Endothelial cell (in vitro differentiated cells): ENCODE measurements around the gene GABBR2. TPM values are rescaled to one million over a fixed set of nuclear protein-coding genes. Genes with fewer than 3 reads are reported as not detected.

Experiments
- DNase-seq: peaks from one replicate; pipeline ENCODE4 v3.0.0; 2021; ENCODE audit warnings: low spot score
- H3K27ac Mint-ChIP-seq: one replicate; pipeline ENCODE4 v1.8.0; 2021; ENCODE audit warnings: mixed read lengths, inconsistent platforms; ENCODE audit not compliant: unreplicated experiment
- H3K27me3 Mint-ChIP-seq: one replicate; pipeline ENCODE4 v1.8.0; 2021; ENCODE audit warnings: mild to moderate bottlenecking, moderate library complexity, mixed read lengths, inconsistent platforms; ENCODE audit not compliant: unreplicated experiment
- H3K36me3 Mint-ChIP-seq: one replicate; pipeline ENCODE4 v1.8.0; 2021; ENCODE audit warnings: mild to moderate bottlenecking, low read depth, mixed read lengths, inconsistent platforms; ENCODE audit not compliant: unreplicated experiment
- H3K4me1 Mint-ChIP-seq: one replicate; pipeline ENCODE4 v1.8.0; 2021; ENCODE audit warnings: mild to moderate bottlenecking, mixed read lengths, inconsistent platforms; ENCODE audit not compliant: unreplicated experiment
- H3K4me3 Mint-ChIP-seq: one replicate; pipeline ENCODE4 v1.8.0; 2021; ENCODE audit warnings: mild to moderate bottlenecking, mixed read lengths, inconsistent platforms; ENCODE audit not compliant: unreplicated experiment
- H3K9me3 Mint-ChIP-seq: one replicate; pipeline ENCODE4 v1.8.0; 2021; ENCODE audit warnings: mixed read lengths, inconsistent platforms; ENCODE audit not compliant: unreplicated experiment
- total RNA-seq: library from RNA; stranded (reverse); fragmentation: NEBNext Ultra II Directional; extraction: Animal tissue kit (Norgen Biotek cat#: 25700); gene quantifications from one replicate; pipeline ENCODE4 v1.2.1, GENCODE V29; 2021; ENCODE audit not compliant: unreplicated experiment
- TF ChIP-seq, protein P1 (sequence below): fragments of 200-600 bp; sonication (generic); IDR thresholded peaks from one replicate; pipeline ENCODE4 v1.5.0; 2021; ENCODE audit warnings: antibody characterized with exemption; ENCODE audit not compliant: unreplicated experiment

Gene GABBR2
- total RNA-seq, 1 donor from 2014 or later = 0.46 TPM

DNA sequence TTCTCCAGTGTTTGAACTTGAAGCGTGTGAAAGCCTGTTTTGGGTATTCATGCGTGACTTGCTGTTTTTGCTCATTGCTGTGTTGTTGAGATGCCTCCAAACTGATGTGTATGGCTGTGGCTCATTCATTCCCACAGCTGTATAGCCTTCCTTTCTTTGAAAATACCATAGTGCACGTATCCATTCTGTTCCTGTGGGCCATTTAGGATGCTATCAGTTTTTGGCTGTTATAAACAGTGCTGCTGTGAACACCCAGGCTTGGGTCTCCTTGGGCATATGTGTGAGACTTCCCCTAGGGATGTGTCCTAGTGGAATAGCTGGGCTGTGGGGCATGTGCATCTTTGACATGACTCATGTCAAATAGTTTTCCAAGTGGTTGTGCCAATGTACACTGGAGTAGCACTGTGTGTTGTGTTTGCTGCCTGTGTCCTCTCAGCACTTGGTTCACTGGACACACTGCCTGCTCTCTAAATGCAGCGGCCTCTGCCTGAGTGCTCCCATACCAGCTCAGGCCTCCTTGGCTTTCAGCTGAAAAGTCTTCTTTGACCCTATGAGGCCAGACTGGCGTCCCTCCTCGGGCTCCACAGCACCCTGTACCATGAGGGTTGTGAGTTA lies 350.7 kb downstream of the GABBR2 start:
- no peak for DNase-seq
- TF ChIP-seq, protein P1, sequence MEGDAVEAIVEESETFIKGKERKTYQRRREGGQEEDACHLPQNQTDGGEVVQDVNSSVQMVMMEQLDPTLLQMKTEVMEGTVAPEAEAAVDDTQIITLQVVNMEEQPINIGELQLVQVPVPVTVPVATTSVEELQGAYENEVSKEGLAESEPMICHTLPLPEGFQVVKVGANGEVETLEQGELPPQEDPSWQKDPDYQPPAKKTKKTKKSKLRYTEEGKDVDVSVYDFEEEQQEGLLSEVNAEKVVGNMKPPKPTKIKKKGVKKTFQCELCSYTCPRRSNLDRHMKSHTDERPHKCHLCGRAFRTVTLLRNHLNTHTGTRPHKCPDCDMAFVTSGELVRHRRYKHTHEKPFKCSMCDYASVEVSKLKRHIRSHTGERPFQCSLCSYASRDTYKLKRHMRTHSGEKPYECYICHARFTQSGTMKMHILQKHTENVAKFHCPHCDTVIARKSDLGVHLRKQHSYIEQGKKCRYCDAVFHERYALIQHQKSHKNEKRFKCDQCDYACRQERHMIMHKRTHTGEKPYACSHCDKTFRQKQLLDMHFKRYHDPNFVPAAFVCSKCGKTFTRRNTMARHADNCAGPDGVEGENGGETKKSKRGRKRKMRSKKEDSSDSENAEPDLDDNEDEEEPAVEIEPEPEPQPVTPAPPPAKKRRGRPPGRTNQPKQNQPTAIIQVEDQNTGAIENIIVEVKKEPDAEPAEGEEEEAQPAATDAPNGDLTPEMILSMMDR = no peak
- Mint-ChIP-seq H3K4me1 (peaks cover 12% of the 10 kb centered on the region), H3K4me3 (no peak overlapping the region), H3K9me3 (no peaks in the 10 kb centered on the region), H3K27ac (no peak overlapping the region), H3K27me3 (peaks cover 6% of the 10 kb centered on the region), H3K36me3 (no peaks in the 10 kb centered on the region)

DNA sequence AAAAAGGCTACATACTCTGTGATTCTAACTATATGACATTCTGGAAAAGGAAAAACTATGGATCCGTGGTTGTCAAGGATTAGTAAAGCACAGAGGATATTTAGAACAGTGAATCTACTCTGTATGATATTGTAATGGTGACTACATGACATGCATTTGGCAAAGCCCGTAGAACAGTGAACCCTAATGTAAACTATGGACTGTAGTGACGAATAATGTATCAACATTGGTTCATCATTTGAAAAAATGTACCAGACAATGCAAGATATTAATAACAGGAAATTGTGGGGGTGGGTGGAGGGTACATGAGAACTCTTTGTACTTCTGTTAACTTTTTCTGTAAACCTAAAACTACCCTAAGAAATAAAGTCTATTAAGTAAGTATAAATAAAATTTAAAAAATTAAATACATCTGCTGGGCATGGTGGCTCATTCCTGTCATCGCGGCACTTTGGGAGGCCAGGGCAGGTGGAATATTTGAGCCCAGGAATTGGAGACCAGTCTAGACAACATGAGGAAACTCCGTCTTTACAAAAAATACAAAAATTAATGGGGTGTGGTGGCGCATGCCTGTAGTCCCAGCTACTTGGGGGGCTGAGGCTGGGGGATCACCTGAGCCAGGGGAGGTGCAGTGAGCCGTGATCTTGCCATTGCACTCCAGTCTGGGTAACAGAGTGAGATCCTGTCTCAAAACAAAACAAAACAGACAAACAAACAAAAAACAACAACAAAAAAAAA lies 351.6 kb downstream of the GABBR2 start:
- H3K27ac Mint-ChIP-seq = no peak overlapping the region
- TF ChIP-seq, protein P1 = no peak
- no peak for DNase-seq

DNA sequence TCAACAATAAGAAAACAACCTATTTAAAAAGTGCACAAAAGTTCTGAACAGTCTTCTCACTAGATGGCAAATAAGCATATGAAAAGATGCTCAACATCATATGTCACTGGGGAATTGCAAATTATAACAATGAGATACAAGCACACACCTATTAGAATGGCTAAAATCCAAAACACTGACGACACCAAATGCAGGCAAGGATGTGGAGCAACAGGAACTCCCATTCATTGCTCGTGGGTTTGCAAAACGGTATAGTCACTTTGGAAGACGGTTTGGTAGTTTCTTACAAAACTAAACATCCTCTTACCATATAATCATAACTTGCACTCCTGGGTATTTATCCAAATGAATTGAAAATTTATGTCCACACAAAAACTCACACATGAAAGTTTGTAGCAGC lies 352.4 kb downstream of the GABBR2 start:
- Mint-ChIP-seq H3K4me3 (no peak overlapping the region), H3K4me1 (peaks cover 8% of the 10 kb centered on the region), H3K27ac (no peak overlapping the region), H3K36me3 (no peaks in the 10 kb centered on the region), H3K27me3 (peaks cover 3% of the 10 kb centered on the region), H3K9me3 (no peaks in the 10 kb centered on the region)
- TF ChIP-seq, protein P1 = no peak
- no peak for DNase-seq

More for the DNA sequence above, 351.6 kb downstream of the GABBR2 start:
- H3K9me3 Mint-ChIP-seq = no peaks in the 10 kb centered on the region
- H3K4me1 Mint-ChIP-seq = peaks cover 12% of the 10 kb centered on the region
- no peak overlapping the region for H3K4me3 Mint-ChIP-seq
- H3K36me3 Mint-ChIP-seq = no peaks in the 10 kb centered on the region
- H3K27me3 Mint-ChIP-seq = peaks cover 6% of the 10 kb centered on the region

DNA sequence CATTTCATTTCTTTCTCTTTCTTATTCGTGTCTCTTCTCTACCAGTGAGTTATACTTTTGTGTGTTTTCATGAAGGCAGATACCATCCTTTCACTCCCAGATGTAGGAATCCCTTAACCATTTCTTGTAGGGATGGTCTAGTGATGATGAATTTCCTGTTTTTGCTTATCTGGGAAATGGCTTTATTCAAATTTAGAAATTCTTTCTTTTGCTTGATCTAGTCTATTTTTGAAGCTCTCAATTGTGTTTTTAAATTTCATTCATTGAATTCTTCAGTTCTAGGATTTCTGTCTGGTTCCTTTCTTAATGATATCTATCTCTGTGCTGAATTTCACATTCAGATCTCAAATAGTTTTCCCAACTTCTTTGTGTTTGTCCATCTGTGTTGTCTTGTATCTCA lies 357.4 kb downstream of the GABBR2 start:
- no peak overlapping the region for H3K27ac Mint-ChIP-seq
- H3K27me3 Mint-ChIP-seq = no peaks in the 10 kb centered on the region
- DNase-seq = no peak
- H3K9me3 Mint-ChIP-seq = no peaks in the 10 kb centered on the region
- no peaks in the 10 kb centered on the region for H3K4me1 Mint-ChIP-seq
- TF ChIP-seq, protein P1 = no peak
- no peak overlapping the region for H3K4me3 Mint-ChIP-seq
- H3K36me3 Mint-ChIP-seq = no peaks in the 10 kb centered on the region

DNA sequence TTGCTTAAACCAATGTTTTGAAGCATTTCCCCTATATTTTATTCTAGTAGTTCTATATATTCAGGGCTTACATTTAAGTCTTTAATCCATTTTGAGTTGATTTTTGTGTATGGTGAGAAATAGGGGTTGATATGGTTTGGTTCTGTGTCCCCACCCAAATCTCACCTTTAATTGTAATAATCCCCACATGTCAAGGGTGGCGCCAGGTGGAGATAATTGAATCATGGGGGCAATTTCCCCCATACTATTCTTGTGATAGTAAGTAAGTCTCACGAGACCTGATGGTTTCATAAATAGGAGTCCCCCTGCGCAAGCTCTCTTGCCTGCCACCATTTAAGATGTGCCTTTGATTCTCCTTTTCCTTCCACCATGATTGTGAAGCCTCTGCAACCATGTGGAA lies 361.1 kb downstream of the GABBR2 start:
- Mint-ChIP-seq H3K27ac (no peak overlapping the region), H3K9me3 (no peaks in the 10 kb centered on the region), H3K36me3 (no peaks in the 10 kb centered on the region), H3K4me3 (no peak overlapping the region), H3K27me3 (no peaks in the 10 kb centered on the region), H3K4me1 (no peaks in the 10 kb centered on the region)
- no peak for DNase-seq
- TF ChIP-seq, protein P1 = no peak
